Keratinocyte (primary cell): ENCODE results near the gene SP5. TPM values are rescaled to one million over a fixed set of nuclear protein-coding genes. Genes with fewer than 3 reads are reported as not detected.

ENCODE experiments used
- DNase-seq: peaks from one replicate; pipeline ENCODE4 v3.0.0-alpha.2; 2011; ENCODE audit warnings: low read depth, missing footprints, low spot score
- FAIRE-seq: peaks from 2 replicates; lab custom pipeline; 2011; peaks lifted over from hg19 to GRCh38; lab: Jason Lieb, UNC
- H2AFZ ChIP-seq: 2 replicates; pipeline ENCODE4 v1.6.0; 2012; ENCODE audit warnings: low read length, control low read depth, inconsistent platforms; ENCODE audit not compliant: control insufficient read depth
- H3K27ac ChIP-seq: 2 replicates; pipeline ENCODE4 v1.5.1; 2011; ENCODE audit warnings: low read length; ENCODE audit not compliant: control insufficient read depth, insufficient read depth
- H3K27me3 ChIP-seq: 3 replicates; pipeline ENCODE4 v1.6.0; 2011; ENCODE audit warnings: low read length; ENCODE audit not compliant: control insufficient read depth, insufficient read depth; ENCODE audit errors: extremely low read depth
- H3K36me3 ChIP-seq, 2 experiments: 2 replicates in 1 of 2; 3 replicates in 1 of 2; pipeline ENCODE4 v1.5.1; 2011; ENCODE audit warnings: low read length in 2 of 2, mild to moderate bottlenecking in 1 of 2; ENCODE audit not compliant: control insufficient read depth in 2 of 2, insufficient read depth in 2 of 2; ENCODE audit errors: extremely low read depth in 1 of 2
- H3K4me1 ChIP-seq: 3 replicates; pipeline ENCODE4 v1.5.1; 2011; ENCODE audit warnings: low read length; ENCODE audit not compliant: control insufficient read depth, insufficient read depth; ENCODE audit errors: extremely low read depth
- H3K4me2 ChIP-seq: 3 replicates; pipeline ENCODE4 v1.6.0; 2011; ENCODE audit warnings: low read depth, low read length; ENCODE audit not compliant: control insufficient read depth, insufficient read depth; ENCODE audit errors: extremely low read depth
- H3K4me3 ChIP-seq, 3 experiments: fragments of 200-600 bp in 1 of 3; sonication (generic) in 1 of 3; 2 replicates in 2 of 3; 3 replicates in 1 of 3; pipeline ENCODE4 v1.5.1; 2011 to 2016; ENCODE audit warnings: low read length in 3 of 3, mild to moderate bottlenecking in 3 of 3, control low read depth in 2 of 3, inconsistent platforms in 1 of 3, low read depth in 1 of 3, mixed read lengths in 1 of 3, mixed run types in 1 of 3, moderate library complexity in 1 of 3; ENCODE audit not compliant: control insufficient read depth in 2 of 3, insufficient read depth in 2 of 3; ENCODE audit errors: extremely low read depth in 1 of 3
- H3K79me2 ChIP-seq: 2 replicates; pipeline ENCODE4 v1.6.0; 2012; ENCODE audit warnings: low read length; ENCODE audit not compliant: control insufficient read depth, insufficient read depth
- H3K9ac ChIP-seq: 3 replicates; pipeline ENCODE4 v1.6.0; 2011; ENCODE audit warnings: low read length; ENCODE audit not compliant: control insufficient read depth, insufficient read depth; ENCODE audit errors: extremely low read depth
- H3K9me1 ChIP-seq: 3 replicates; pipeline ENCODE4 v1.6.0; 2011; ENCODE audit warnings: low read length; ENCODE audit not compliant: control insufficient read depth, insufficient read depth; ENCODE audit errors: extremely low read depth
- H3K9me3 ChIP-seq: 2 replicates; pipeline ENCODE4 v1.5.1; 2012; ENCODE audit warnings: low read depth, low read length; ENCODE audit not compliant: control insufficient read depth
- H4K20me1 ChIP-seq: 3 replicates; pipeline ENCODE4 v1.6.0; 2011; ENCODE audit warnings: low read length; ENCODE audit not compliant: control insufficient read depth, insufficient read depth; ENCODE audit errors: extremely low read depth
- EZH2 ChIP-seq: IDR thresholded peaks from one replicate; pipeline ENCODE4 v1.6.1; 2012; ENCODE audit warnings: inconsistent platforms, mild to moderate bottlenecking, low read length, moderate library complexity
- dilution Hi-C: fragments of 300-500 bp; cut with MboI; formaldehyde crosslinking; loops from one replicate; pipeline ENCODE4 v1.7.0; 2020; ENCODE audit warnings: low sequenced_read_pairs; ENCODE audit not compliant: extremely low pct_ligation_motif_present
- polyA minus RNA-seq, 3 experiments: library from RNA; depleted of rRNA, polyadenylated mRNA; stranded (reverse); fragments of >200 nt; gene quantifications; 1 replicate in 1 of 3; 2 replicates in 1 of 3; 3 replicates in 1 of 3; pipeline ENCODE4 v1.2.3, GENCODE V29; 2011
- polyA plus RNA-seq, 5 experiments: library from polyadenylated mRNA; depleted of rRNA in 3 of 5; stranded (reverse) in 3 of 5; stranded (forward) in 1 of 5; unstranded in 1 of 5; fragments of >200 nt; gene quantifications; 1 replicate in 1 of 5; 2 replicates in 3 of 5; 3 replicates in 1 of 5; pipeline versions ENCODE4 v1.2.1 to v1.2.3, GENCODE V29; 2011 to 2012; ENCODE audit warnings: missing spikeins in 2 of 5, low read depth in 1 of 5, low replicate concordance in 1 of 5
- TF ChIP-seq, protein P1 (sequence below), 3 experiments: IDR thresholded peaks in 1 of 3; conservative IDR thresholded peaks in 1 of 3; optimal IDR thresholded peaks in 1 of 3; 2 replicates in 2 of 3; 3 replicates in 1 of 3; pipeline versions ENCODE3 to v1.5.1; 2011; ENCODE audit warnings: low read length in 3 of 3, mild to moderate bottlenecking in 3 of 3, moderate library complexity in 2 of 3, control low read depth in 1 of 3, inconsistent platforms in 1 of 3; ENCODE audit not compliant: insufficient read depth in 2 of 3; ENCODE audit errors: extremely low read depth in 1 of 3

Gene SP5
- polyA plus RNA-seq = not detected in 3 replicates
- polyA plus RNA-seq (2011; ENCODE audit: low read depth) = not detected
- not detected in 2 replicates for polyA plus RNA-seq (2011; cell fraction: cytosol; rRNA removed)
- polyA plus RNA-seq (2011; cell fraction: nucleus; rRNA removed) = not detected in 2 replicates
- 0.05 TPM in 1 of 2 replicates, not detected in the other for polyA plus RNA-seq (2012; ENCODE audit: low replicate concordance)
- not detected in 3 replicates for polyA minus RNA-seq
- not detected for polyA minus RNA-seq (2011; cell fraction: cytosol; rRNA and poly(A)+ RNA removed)
- polyA minus RNA-seq (2011; cell fraction: nucleus; rRNA and poly(A)+ RNA removed) = not detected in 2 replicates

DNA sequence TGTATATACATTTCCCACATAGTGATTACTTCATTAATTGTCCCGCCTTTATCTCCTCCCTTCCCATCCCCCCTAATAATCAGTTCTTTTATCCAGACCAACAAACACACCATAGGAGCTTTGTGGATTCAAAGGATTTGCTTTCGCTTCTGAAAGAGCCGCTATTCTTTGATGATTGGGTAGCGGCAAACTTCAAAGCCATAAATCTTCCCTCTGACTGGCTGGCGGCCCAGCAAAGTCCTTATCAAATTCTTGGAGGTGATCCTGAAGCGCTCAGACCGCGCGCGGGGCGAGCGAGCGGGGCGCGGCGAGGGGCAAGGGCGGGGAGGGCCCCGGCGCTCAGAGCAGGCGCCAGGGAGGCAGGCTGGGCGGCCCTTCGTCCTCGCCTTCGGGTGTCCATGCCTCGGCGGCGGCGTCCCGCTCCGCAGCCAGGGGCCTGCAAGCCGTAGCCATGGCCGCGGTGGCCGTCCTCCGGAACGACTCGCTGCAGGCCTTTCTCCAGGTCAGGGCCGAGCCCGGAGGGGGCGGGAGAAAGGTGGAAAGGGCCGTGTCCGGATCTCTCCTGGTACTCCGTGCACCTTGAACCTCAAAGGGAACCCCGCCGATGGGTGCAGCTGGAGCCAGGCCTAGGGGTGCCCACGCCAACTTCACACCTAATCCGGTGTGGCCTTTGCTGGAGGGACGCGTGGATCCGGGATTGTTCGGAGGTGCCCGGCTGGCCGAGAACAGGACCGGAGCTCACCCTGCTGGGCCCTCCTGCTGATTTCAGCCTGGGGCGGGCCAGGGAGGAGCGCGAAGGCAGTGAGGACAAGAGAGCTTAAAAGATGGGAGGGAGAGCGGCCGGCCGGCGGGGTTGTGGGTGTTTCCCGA is at the start of gene SP5:
SP5 (plus strand) TSS at position 276 of the 870 bp plus-strand sequence; CDS start at position 452, 176 bp downstream.
- H3K27me3 ChIP-seq = peaks cover 90% of the 10 kb centered on the region
- no peaks in the 10 kb centered on the region for H3K9me1 ChIP-seq
- H3K4me3 ChIP-seq = peak within 1 kb of the TSS; percentile 29 to 73 (median 67)
- peak within 1 kb of the TSS; percentile 88 for H3K4me2 ChIP-seq
- no peaks in the 10 kb centered on the region for H4K20me1 ChIP-seq
- FAIRE-seq (no peak), DNase-seq (no peak)
- peak within 1 kb of the TSS; percentile 42 for H2AFZ ChIP-seq
- no peak within 1 kb of the TSS for H3K9ac ChIP-seq
- dilution Hi-C loops = no loop called here
- H3K36me3 ChIP-seq = no peaks in the 10 kb centered on the region
- peak; percentile 82 for TF ChIP-seq EZH2
- TF ChIP-seq, protein P1, sequence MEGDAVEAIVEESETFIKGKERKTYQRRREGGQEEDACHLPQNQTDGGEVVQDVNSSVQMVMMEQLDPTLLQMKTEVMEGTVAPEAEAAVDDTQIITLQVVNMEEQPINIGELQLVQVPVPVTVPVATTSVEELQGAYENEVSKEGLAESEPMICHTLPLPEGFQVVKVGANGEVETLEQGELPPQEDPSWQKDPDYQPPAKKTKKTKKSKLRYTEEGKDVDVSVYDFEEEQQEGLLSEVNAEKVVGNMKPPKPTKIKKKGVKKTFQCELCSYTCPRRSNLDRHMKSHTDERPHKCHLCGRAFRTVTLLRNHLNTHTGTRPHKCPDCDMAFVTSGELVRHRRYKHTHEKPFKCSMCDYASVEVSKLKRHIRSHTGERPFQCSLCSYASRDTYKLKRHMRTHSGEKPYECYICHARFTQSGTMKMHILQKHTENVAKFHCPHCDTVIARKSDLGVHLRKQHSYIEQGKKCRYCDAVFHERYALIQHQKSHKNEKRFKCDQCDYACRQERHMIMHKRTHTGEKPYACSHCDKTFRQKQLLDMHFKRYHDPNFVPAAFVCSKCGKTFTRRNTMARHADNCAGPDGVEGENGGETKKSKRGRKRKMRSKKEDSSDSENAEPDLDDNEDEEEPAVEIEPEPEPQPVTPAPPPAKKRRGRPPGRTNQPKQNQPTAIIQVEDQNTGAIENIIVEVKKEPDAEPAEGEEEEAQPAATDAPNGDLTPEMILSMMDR (optimal IDR thresholded peaks at IDR 0.05 in 1 of 3, IDR thresholded peaks at IDR 0.05 in 1 of 3, conservative IDR thresholded peaks at IDR 0.05 in 1 of 3; ENCODE audit: extremely low read depth in 1 of 3, insufficient read depth in 2 of 3, low read length in 3 of 3) = peak in 1 of 3 experiments; percentile 5
- no peaks in the 10 kb centered on the region for H3K79me2 ChIP-seq
- H3K27ac ChIP-seq = no peak within 1 kb of the TSS
- peaks cover 3% of the 10 kb centered on the region for H3K4me1 ChIP-seq
- H3K9me3 ChIP-seq = no peaks in the 10 kb centered on the region

DNA sequence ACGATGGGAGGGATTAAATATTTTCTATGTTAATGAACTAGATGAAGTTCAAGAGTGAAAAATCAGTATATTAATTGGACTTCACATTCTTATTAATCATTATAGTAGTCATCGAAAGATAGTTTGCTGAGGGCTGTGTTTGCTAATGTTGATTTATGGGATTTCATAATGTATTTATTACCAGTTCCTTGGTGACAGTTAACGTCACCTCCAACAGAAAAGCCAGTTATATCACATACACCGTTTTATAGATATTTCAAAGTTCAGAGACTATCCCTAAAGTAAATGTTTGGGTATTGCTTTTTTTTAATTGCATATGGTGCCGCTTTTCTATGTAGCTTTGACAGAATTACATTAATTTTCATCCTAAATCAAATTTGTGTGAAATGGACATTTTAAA is 49.4 kb upstream of the SP5 start:
- Histone ChIP-seq H3K4me1 (no peaks in the 10 kb centered on the region), H3K9me3 (no peaks in the 10 kb centered on the region), H3K79me2 (no peaks in the 10 kb centered on the region), H3K27me3 (no peaks in the 10 kb centered on the region), H3K9me1 (no peaks in the 10 kb centered on the region), H3K9ac (no peak overlapping the region), H3K4me2 (no peak overlapping the region), H3K36me3 (no peaks in the 10 kb centered on the region), H4K20me1 (no peaks in the 10 kb centered on the region), H2AFZ (no peak overlapping the region), H3K4me3 (no peak overlapping the region), H3K27ac (no peak overlapping the region)
- FAIRE-seq (no peak), DNase-seq (no peak)
- TF ChIP-seq EZH2 = no peak
- TF ChIP-seq, protein P1 (optimal IDR thresholded peaks at IDR 0.05 in 1 of 3, IDR thresholded peaks at IDR 0.05 in 1 of 3, conservative IDR thresholded peaks at IDR 0.05 in 1 of 3; ENCODE audit: extremely low read depth in 1 of 3, insufficient read depth in 2 of 3, low read length in 3 of 3) = no peak
- dilution Hi-C loops = no loop called here
